Kidney glomerular epithelial cell (primary cell): ENCODE results near the gene ITPK1.

Experiments used
- DNase-seq: peaks from one replicate; lab custom pipeline; 2025; lab: John Stamatoyannopoulos, UW

ITPK1 gene

DNA sequence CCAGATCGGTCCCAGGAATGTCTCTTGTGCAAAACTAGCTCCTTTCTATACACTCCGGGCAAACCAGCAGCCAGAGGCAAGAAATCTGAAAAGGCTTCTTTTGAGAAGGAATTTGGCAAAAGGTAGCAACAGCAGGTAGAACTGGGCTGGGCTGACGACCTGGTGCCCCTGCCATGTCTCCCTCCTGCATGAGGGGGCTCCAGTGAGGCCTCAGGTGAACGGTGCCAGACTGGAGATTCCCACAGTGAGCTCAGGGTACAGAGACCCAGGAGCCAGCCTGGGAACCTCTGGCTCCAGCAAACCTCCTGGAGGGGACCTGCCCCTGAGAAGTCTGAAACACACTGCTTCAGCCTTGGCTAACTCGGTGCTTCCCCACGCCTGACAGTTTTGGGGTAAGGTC is 10.8 kb downstream of the ITPK1 start:
- no peak for DNase-seq

GRCh38 chr14:93103392-93104080 is 12.2 kb downstream of the ITPK1 start:
- no peak for DNase-seq

- no peak for DNase-seq
These were observed 13.6 kb downstream of the ITPK1 start for GRCh38 chr14:93102141-93102540.

DNA sequence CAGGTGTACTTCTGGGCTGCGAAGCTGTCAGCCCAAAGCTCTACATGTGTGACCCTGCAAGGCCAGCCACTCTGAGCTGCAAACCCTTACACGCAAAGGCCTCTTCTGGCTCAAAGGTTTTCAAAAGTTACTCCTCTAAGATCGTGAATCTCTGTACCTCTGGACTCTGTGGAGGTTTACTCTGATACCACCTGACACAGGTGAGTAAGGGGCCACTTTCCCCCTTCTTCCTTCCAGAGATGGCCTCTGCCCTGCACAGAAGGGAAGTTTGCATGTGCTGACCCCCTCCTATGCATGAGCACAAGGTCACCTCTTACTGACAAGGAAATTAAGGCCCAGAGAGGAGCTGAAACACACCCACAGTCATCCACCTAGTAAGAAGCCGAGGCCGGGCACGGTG is 14.5 kb downstream of the ITPK1 start:
- no peak for DNase-seq

- DNase-seq: no peak
These were observed 15.2 kb downstream of the ITPK1 start for GRCh38 chr14:93100570-93100969.

DNA sequence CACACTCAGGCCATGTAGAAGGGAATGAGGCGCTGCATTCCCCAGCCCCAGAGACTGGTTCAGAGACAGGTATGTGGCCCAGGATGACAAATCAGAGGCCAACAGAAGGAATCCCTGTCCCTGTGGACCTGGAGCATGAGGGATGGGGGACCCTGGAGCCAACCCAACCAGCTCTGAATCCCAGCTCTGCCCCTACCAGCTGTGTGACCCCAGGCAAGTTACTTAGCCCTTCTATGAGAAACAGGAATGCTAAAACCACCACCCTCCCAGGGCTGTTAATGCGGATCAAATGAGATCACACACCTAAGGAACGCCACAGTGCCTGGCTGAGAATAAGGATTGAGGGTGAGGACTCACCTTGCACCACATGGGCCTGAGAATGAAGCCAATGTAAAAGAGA is 15.6 kb downstream of the ITPK1 start:
- no peak for DNase-seq

DNA sequence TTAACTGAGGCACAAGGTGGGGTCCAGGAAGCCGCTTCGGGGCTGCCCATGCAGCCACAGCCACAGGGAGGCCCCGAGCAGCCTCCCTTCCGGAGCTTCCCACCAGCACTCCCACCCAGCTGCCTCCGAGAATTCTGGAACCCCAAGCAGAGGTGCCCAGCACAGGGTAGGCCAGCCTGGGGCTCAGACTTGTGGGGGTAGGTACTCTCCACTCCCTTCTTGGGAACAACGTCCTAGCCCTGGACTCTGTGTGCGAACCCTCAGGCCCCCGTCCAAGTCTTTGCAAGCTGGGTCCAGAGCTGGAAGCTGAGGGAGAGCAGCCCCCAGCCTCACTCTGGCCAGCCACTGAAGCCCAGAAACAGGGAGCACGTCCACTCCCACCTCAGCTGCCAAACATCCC is 16.1 kb downstream of the ITPK1 start:
- DNase-seq: no peak

- no peak for DNase-seq
These were observed 16.5 kb downstream of the ITPK1 start for GRCh38 chr14:93099196-93099595.

GRCh38 chr14:93096691-93097322 is 18.9 kb downstream of the ITPK1 start:
- no peak for DNase-seq

GRCh38 chr14:93095742-93096510 is 19.8 kb downstream of the ITPK1 start:
- DNase-seq: no peak

DNA sequence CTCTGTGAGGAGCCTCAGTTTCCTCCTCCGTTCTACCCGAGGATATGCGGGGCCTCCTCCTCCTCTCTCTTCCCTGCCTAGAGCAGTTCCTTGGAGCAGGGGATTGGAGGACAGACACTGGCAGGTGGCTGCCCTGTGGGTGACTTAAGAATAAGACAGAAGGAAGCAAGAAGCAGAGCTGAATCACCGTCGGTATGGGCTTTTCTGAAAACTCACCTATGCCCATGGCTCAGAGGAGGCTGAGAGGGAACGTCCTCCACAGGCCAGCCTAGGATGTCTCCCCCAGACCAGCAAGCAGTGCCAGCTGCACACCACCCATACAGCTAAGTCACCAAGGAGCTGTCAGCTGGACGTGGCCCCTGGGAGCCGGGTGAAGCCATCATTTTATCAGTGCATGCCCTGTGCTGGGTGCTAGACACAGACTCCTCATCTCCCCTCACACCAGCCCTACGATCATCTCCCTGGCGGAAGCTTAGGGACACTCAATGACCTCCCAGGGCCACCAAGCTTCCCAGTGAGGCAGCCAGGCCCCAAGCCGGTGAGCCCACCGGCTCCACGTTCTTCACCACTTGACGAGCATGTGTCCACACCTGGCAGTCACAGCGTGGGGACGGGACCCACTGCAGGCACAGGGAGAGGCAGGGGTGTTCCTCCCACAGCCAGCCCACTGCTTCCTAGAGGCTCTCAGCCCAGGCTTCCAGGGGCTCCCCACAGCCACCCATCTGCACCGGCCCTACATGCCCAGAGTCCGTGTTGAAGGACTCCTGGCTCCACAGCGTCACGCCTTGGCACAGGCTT is 21.4 kb downstream of the ITPK1 start:
- no peak for DNase-seq

DNA sequence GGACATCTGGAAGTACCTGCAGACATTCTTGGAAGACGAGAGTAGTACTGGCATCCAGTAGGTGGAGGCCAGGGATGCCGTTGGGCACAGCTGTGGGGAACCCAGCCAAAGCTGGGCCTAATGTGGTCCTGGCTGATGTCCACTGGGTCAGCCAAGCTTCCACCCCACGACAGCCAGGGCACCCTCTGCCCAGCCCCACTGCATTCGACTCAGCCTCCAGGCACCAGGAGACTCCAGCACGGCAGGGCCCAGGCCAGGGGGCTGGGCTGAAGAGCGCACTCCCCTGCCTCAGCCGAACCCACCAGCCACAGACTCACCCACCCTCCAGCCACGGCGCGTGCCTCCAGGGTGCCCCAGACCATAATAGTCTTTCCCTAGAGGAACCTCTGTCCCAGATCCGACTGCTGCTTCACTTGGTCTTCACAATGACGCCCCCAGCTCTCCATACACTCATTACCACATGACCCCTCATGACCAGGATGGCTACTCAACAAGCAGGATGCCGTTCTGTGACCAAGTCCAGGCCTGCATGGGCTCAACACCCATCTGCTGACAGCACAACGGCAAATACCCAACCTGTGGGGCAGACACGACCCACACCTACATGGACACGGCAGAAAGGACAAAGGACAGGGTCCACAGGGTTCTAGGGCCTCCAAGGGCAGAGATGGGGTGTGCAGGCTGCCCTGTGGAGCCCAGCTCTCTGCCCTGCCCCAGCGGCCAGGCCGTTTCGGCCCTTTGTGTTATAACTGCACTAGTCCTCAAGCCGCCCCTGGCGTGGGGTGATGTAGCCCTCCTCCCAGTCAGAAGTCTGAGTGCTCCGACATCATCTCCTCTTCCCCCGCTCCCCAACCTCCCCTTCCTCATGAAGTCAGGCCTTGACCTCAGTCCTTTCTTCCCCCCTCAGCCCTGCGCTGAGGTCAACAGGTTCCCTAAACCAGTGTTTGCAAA is 22.8 kb downstream of the ITPK1 start:
- no peak for DNase-seq

- no peak for DNase-seq
These were observed 24.1 kb downstream of the ITPK1 start for GRCh38 chr14:93091666-93092065.

- no peak for DNase-seq
These were observed 24.7 kb downstream of the ITPK1 start for GRCh38 chr14:93090826-93091555.

DNA sequence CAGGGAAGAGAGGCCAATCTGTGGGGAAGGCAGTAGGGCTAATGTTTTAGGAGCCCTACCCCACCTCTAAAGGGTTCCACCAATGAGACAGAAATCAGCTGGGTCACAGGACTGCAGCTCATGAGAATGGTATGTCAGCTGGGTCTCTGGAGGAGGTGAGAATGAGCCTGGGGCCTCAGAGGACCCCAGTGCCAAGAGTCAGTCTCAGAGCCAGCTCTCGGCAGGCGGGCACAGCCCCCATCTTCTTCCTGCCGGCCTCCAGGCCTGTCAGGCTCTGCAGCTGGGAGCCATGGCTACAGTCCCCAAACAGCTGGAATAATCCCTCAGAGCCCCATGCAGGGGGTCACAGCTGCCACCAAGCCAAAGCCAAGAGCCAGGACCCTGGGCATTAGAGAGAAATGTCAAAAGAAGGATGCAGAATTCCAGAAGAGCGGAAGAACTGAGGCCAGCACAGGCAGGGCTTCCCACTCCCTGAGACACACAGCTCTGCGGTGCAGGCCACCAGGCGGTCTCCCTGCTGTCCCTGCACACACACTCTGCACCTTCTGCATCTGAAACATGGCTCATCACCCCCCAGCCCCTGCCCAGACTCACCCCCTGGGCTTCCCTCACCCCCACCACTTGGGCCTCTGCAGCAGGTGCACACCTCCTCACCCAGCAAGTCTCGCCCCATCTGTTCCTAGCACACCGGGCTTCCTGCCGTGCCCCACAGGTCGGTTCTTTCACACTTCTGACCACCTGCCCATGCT is 26.0 kb downstream of the ITPK1 start:
- no peak for DNase-seq

DNA sequence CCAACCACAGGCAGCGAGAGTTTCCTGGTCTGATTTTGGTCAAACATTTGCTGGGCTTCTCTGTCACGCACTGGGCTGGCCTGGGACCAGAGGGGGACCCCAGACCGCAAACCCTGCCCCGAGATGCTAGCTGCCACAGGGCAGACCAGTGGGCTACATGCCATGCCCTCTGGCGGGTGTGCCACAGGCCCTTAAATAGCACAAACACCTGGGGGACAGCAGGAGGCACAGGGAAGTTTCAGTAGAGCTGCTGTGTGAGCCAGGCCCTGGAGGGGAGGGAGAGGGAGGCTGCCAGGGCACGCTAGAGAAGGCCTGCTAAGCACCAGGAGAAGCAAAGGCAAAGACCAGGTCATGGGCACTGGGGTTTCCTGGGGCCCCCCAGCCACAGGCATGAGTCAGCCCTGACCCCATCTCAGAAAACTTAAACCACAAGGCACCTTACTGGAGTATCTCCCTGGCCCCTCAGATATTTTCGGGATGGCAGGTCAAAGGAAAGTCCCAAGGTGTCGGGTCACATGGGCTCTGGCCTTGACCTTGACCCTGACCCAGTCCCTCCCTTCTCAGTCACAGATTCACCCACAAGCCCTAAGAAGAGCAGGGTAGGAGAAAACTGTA is 29.2 kb downstream of the ITPK1 start:
- no peak for DNase-seq

DNA sequence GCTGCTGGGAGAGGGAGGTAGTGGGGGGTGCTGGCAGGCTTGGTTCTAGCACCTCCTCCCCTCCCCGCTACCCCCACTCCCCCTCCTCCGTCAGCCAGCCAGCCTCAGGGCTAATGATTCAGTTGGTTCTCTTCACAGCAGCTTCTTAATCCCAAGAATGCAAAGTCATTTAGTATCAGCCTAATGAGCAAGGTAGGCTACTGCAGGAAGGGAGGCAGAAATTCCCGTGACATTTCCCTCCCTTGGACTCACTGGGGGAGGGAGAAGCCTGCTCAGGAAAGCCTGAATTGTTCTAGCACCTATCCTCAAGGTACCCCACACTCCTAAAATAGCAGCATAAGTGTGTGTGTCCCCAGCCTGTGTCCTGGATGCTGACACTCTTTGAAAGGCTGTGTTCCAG is 29.8 kb downstream of the ITPK1 start:
- peak; percentile 66 for DNase-seq

DNA sequence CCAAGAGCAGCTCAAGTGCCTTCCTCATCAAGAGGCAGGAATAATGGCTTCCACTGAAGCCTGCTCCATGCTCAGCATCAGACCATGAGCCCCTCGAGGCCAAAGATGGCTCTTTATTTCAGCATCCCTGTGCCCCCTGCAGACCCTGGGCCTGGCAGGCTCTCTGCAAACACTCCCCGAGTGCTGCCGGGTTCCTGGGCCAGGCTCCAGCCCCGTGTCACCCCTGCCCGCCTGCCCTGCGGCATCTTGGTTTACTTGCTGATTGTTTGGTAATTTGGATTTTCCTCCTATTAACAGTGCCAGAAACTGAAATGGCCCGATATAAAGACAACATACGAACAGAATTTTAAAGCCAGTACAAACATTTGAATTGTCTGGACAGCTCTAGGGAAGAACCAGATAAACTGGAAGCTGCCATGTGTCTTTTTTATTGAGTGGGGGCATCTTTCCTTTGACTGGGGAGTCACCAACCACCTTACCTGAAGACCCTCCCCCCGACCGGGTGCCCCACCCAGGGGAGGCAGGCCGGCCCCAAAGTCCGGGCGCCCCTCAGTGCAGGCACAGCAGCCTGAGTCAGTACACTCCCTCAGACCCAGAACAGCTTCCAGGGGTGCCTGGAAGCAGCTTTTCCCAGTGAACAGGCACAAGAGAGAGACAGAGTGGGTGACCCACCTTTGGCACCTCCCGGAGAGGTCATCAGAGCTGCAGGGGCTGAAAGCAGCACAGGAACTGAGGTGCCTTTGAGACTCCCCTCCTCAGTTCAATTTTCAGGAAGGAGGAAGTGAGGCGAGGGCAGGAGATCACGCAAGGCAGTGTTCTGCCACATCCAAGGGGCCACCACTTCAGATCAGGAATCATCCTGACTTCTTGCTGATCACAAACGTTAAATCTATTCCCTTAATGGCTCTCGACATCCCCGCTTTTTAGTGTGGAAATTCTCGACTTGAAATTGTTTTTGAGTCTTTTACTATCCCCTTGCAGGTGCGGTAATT is 30.6 kb downstream of the ITPK1 start:
- no peak for DNase-seq
